ENCODE data around the gene DNASE1L1. TPM values are rescaled to one million over a fixed set of nuclear protein-coding genes. Genes with fewer than 3 reads are reported as not detected.

DNASE1L1 gene
- total and polyA plus RNA-seq, 4 donors: 9.3 to 22.1 (median 16.7) TPM

- H3K27me3 ChIP-seq (ENCODE audit: control insufficient read depth in 4 of 4, insufficient read depth in 4 of 4, low read length in 3 of 4): no peaks in the 10 kb centered on the region
- peak overlapping the region; percentile 41 to 60 (median 59) for H3K4me3 ChIP-seq (ENCODE audit: low read depth in 1 of 3, low read length in 3 of 3)
- peaks cover 7 to 30% (median 17%) of the 10 kb centered on the region in 4 donors for H3K4me1 ChIP-seq (ENCODE audit: control insufficient read depth in 4 of 4, insufficient read depth in 4 of 4, low read length in 3 of 4)
- DNase-seq (ENCODE audit: low spot score): no peak
- H3K36me3 ChIP-seq (ENCODE audit: control insufficient read depth in 4 of 4, insufficient read depth in 3 of 4, low read depth in 1 of 4, low read length in 3 of 4): no peaks in the 10 kb centered on the region
- 58% methylated on average over 13 of the region's 13 CpGs for WGBS
- peak overlapping the region; percentile 61 to 69 for H3K27ac ChIP-seq (ENCODE audit: low read depth in 1 of 2, low read length in 2 of 2)
- H3K9ac ChIP-seq (ENCODE audit: low read depth in 1 of 2, low read length in 2 of 2): peak overlapping the region; percentile 27
- H3K9me3 ChIP-seq (ENCODE audit: control insufficient read depth in 4 of 4, low read length in 3 of 4): no peaks in the 10 kb centered on the region
- TF ChIP-seq FOXA1 (IDR thresholded peaks at IDR 0.05) (no peak), GABPA (IDR thresholded peaks at IDR 0.05 in 1 of 2, conservative IDR thresholded peaks at IDR 0.05 in 1 of 2) (peak in 1 of 2 donors; percentile 43), SP1 (IDR thresholded peaks at IDR 0.05) (no peak), RXRA (IDR thresholded peaks at IDR 0.05) (peak in 1 of 2 donors; percentile 7), JUND (IDR thresholded peaks at IDR 0.05) (peak in 1 of 2 donors; percentile 67)
These were observed 39.4 kb downstream of the DNASE1L1 start for GRCh38 chrX:154369449-154370299.

- DNase-seq (ENCODE audit: low spot score): peak; percentile 69
- Histone ChIP-seq H3K27me3 (ENCODE audit: control insufficient read depth in 4 of 4, insufficient read depth in 4 of 4, low read length in 3 of 4) (no peaks in the 10 kb centered on the region), H3K27ac (ENCODE audit: low read depth in 1 of 2, low read length in 2 of 2) (peak overlapping the region; percentile 45 to 69), H3K4me1 (ENCODE audit: control insufficient read depth in 4 of 4, insufficient read depth in 4 of 4, low read length in 3 of 4) (peaks cover 7 to 30% (median 14%) of the 10 kb centered on the region in 4 donors), H3K4me3 (ENCODE audit: low read depth in 1 of 3, low read length in 3 of 3) (peak overlapping the region in 1 of 3 donors; percentile 27), H3K36me3 (ENCODE audit: control insufficient read depth in 4 of 4, insufficient read depth in 3 of 4, low read depth in 1 of 4, low read length in 3 of 4) (no peaks in the 10 kb centered on the region), H3K9ac (ENCODE audit: low read depth in 1 of 2, low read length in 2 of 2) (no peak overlapping the region), H3K9me3 (ENCODE audit: control insufficient read depth in 4 of 4, low read length in 3 of 4) (no peaks in the 10 kb centered on the region)
- no peak for TF ChIP-seq FOXA1 (IDR thresholded peaks at IDR 0.05)
- WGBS: 54% methylated on average over 16 of the region's 16 CpGs
These were observed 40.2 kb downstream of the DNASE1L1 start for GRCh38 chrX:154368630-154369448.

- Histone ChIP-seq H3K9me3 (ENCODE audit: control insufficient read depth in 4 of 4, low read length in 3 of 4) (no peaks in the 10 kb centered on the region), H3K27ac (ENCODE audit: low read depth in 1 of 2, low read length in 2 of 2) (no peak overlapping the region), H3K4me3 (ENCODE audit: low read depth in 1 of 3, low read length in 3 of 3) (no peak overlapping the region), H3K36me3 (ENCODE audit: control insufficient read depth in 4 of 4, insufficient read depth in 3 of 4, low read depth in 1 of 4, low read length in 3 of 4) (no peaks in the 10 kb centered on the region), H3K9ac (ENCODE audit: low read depth in 1 of 2, low read length in 2 of 2) (no peak overlapping the region), H3K27me3 (ENCODE audit: control insufficient read depth in 4 of 4, insufficient read depth in 4 of 4, low read length in 3 of 4) (no peaks in the 10 kb centered on the region), H3K4me1 (ENCODE audit: control insufficient read depth in 4 of 4, insufficient read depth in 4 of 4, low read length in 3 of 4) (peaks cover 5 to 24% (median 9%) of the 10 kb centered on the region in 4 donors)
- 93% methylated on average over 31 of the region's 31 CpGs for WGBS
- DNase-seq (ENCODE audit: low spot score): no peak
- no peak for TF ChIP-seq JUND (IDR thresholded peaks at IDR 0.05)
- no peak for TF ChIP-seq EGR1 (IDR thresholded peaks at IDR 0.05; ENCODE audit: low read depth in 2 of 2)
- no peak for TF ChIP-seq RXRA (IDR thresholded peaks at IDR 0.05)
- TF ChIP-seq ZBTB33 (IDR thresholded peaks at IDR 0.05): no peak
- no peak for TF ChIP-seq CTCF (IDR thresholded peaks at IDR 0.05; ENCODE audit: low read depth, low read length, missing input control)
- TF ChIP-seq MAX (IDR thresholded peaks at IDR 0.05): no peak
- TF ChIP-seq ATF3 (IDR thresholded peaks at IDR 0.05): no peak
- TF ChIP-seq SP1 (IDR thresholded peaks at IDR 0.05): no peak
- TF ChIP-seq RAD21 (IDR thresholded peaks at IDR 0.05): no peak
- TF ChIP-seq TAF1 (conservative IDR thresholded peaks at IDR 0.05): no peak
- no peak for TF ChIP-seq REST (IDR thresholded peaks at IDR 0.05)
- TF ChIP-seq HNF4A (conservative IDR thresholded peaks at IDR 0.05): no peak
- TF ChIP-seq FOXA1 (IDR thresholded peaks at IDR 0.05): no peak
- no peak for TF ChIP-seq GABPA (IDR thresholded peaks at IDR 0.05 in 1 of 2, conservative IDR thresholded peaks at IDR 0.05 in 1 of 2)
These were observed 41.4 kb downstream of the DNASE1L1 start for GRCh38 chrX:154367474-154368308.
